Central memory CD8-positive, alpha-beta T cell (primary cell): ENCODE results near the gene SAP30BP.
A peak's percentile ranks its signal among the peaks of the same experiment; 100 is the strongest.

Experiments
- ATAC-seq: fragments of 150-1000 bp; cut with Tn5 transposase; replicated peaks from 2 replicates; pipeline ENCODE4 v1.10.0; 2022; ENCODE audit warnings: mild to moderate bottlenecking, moderate FRiP score, moderate number of reproducible peaks; ENCODE audit not compliant: poor library complexity, severe bottlenecking; ENCODE audit errors: extremely low read depth
- DNase-seq, 2 donors: peaks; one replicate each; pipeline ENCODE4 v3.0.0; 2021; ENCODE audit warnings: low spot score in 2 of 2
- H3K27ac Mint-ChIP-seq: one replicate; pipeline ENCODE4 v1.8.0; 2022; ENCODE audit warnings: low read depth, mild to moderate bottlenecking, moderate library complexity, mixed read lengths
- H3K27me3 Mint-ChIP-seq: one replicate; pipeline ENCODE4 v1.8.0; 2022; ENCODE audit warnings: mixed read lengths
- H3K36me3 Mint-ChIP-seq: one replicate; pipeline ENCODE4 v1.8.0; 2022; ENCODE audit warnings: mild to moderate bottlenecking, moderate library complexity, mixed read lengths; ENCODE audit not compliant: insufficient read depth
- H3K4me1 Mint-ChIP-seq: one replicate; pipeline ENCODE4 v1.8.0; 2022; ENCODE audit warnings: mixed read lengths
- H3K4me3 Mint-ChIP-seq: one replicate; pipeline ENCODE4 v1.8.0; 2022; ENCODE audit warnings: mild to moderate bottlenecking, moderate library complexity, mixed read lengths
- H3K9me3 Mint-ChIP-seq: one replicate; pipeline ENCODE4 v1.8.0; 2022; ENCODE audit warnings: mixed read lengths

SAP30BP gene

GRCh38 chr17:75645501-75645888 is 21.6 kb upstream of the SAP30BP start:
- Mint-ChIP-seq H3K36me3 (no peaks in the 10 kb centered on the region), H3K4me1 (no peaks in the 10 kb centered on the region), H3K27ac (no peak overlapping the region), H3K4me3 (no peak overlapping the region), H3K27me3 (no peaks in the 10 kb centered on the region), H3K9me3 (no peaks in the 10 kb centered on the region)
- DNase-seq (no peak), ATAC-seq (no peak)

DNA sequence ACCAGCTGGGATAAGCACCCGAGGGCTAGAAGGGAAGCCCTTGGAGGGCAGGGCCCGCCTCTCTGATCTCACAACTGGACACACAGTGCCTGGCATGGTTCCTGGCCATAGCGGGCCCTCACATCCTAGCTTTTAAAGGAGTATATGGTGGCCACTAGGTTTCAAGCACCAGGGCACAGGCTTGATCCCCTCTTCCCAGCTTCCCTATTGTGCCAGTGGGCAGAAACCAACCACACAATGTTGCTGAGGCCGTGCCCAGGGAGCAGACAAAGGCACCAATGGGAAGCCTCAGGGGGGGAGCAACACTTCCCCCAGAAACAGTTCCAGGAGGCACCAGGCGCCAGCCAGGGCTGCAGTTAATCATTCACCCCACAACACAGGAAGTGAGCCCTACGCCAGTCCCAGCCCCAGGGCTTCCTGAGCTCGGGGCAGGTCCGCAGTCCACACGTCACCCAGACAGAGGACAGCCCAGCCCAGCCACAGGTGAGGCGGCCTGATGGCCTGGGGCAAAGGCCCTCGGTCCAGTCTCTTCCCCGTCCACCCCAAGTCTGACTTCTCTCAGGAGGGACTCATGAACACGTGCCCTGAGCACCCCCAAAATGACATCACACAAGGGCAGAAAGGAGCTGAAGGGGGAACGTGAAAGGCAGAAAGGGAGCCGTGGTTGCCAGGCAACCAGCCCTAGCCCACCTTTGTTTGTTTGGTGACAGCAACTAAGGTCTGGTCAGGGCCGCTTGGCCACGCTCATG is 21.1 kb upstream of the SAP30BP start:
- Mint-ChIP-seq H3K4me1 (no peaks in the 10 kb centered on the region), H3K27ac (peak overlapping the region; percentile 19), H3K36me3 (no peaks in the 10 kb centered on the region), H3K27me3 (no peaks in the 10 kb centered on the region), H3K9me3 (no peaks in the 10 kb centered on the region), H3K4me3 (no peak overlapping the region)
- no peak for DNase-seq
- peak; percentile 56 for ATAC-seq

DNA sequence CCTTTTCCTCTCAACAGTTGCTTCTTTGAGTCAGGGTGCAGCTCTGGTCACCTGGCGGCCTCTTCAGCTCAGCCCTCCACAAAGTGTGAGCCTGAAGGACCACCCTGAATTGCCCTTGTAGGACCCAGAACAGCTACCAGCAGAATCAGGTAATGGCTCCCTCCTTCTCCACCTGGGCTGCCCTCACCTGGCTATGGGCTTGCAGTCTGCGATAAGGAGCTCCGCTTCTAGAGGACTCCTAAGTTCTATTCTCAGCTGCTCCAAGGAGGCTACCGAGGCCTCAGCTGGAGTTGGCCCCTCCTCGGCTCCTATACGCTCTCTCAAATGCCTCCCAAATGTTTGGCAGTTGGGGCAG is 20.5 kb upstream of the SAP30BP start:
- ATAC-seq = no peak
- no peaks in the 10 kb centered on the region for H3K27me3 Mint-ChIP-seq
- H3K36me3 Mint-ChIP-seq = no peaks in the 10 kb centered on the region
- H3K4me3 Mint-ChIP-seq = no peak overlapping the region
- no peaks in the 10 kb centered on the region for H3K4me1 Mint-ChIP-seq
- no peaks in the 10 kb centered on the region for H3K9me3 Mint-ChIP-seq
- H3K27ac Mint-ChIP-seq = peak overlapping the region; percentile 19
- DNase-seq = no peak

- no peak overlapping the region for H3K4me3 Mint-ChIP-seq
- H3K27me3 Mint-ChIP-seq = no peaks in the 10 kb centered on the region
- DNase-seq (no peak), ATAC-seq (no peak)
- no peak overlapping the region for H3K27ac Mint-ChIP-seq
- H3K9me3 Mint-ChIP-seq = no peaks in the 10 kb centered on the region
- peaks cover 2% of the 10 kb centered on the region for H3K36me3 Mint-ChIP-seq
- H3K4me1 Mint-ChIP-seq = no peaks in the 10 kb centered on the region
Measured at GRCh38 chr17:75647061-75647460, 20.1 kb upstream of the SAP30BP start.

DNA sequence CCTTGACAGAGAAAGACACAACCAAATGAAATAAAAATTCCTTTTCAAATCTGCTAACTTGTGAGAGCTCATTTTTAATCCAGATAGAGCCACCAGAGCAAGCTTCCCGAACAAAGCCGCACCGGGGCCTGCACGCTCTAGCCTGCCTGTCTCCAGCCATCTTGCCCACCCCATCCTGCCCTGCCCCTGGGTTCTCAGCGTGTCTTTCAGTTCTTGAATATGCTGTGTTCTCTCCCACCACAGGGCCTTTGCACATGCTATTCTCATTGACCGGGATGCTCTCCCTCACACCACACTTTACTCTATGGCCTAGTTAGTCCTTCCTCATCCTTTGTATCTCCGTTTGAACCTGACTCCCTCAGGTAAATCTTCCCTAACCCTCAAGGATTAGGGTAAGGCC is 19.2 kb upstream of the SAP30BP start:
- Mint-ChIP-seq H3K36me3 (peaks cover 2% of the 10 kb centered on the region), H3K4me3 (no peak overlapping the region), H3K27me3 (no peaks in the 10 kb centered on the region), H3K4me1 (peaks cover 4% of the 10 kb centered on the region), H3K9me3 (no peaks in the 10 kb centered on the region), H3K27ac (no peak overlapping the region)
- ATAC-seq (no peak), DNase-seq (no peak)

DNA sequence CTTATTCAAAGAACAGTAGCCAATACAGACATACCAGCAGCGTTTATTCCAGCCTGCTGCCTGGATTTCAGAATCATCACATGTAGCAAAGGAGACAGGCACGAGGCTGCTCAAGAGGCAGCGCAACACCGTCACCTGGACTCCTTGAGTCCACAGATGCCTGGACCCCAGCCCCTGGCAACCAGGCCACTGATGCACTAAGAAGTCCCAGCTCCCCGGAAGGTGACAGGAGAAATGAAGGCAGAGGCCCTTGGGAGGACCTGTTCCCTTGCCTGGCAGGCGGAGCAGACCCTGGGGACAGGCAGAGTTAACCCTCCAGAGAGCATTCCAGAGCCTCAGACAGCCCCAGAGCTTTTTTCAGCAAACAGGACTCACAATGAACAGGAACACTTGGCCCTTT is 17.5 kb upstream of the SAP30BP start:
- Mint-ChIP-seq H3K27ac (no peak overlapping the region), H3K27me3 (no peaks in the 10 kb centered on the region), H3K4me1 (peaks cover 5% of the 10 kb centered on the region), H3K36me3 (peaks cover 7% of the 10 kb centered on the region), H3K4me3 (no peak overlapping the region), H3K9me3 (no peaks in the 10 kb centered on the region)
- ATAC-seq (no peak), DNase-seq (no peak)

GRCh38 chr17:75650874-75651273 is 16.3 kb upstream of the SAP30BP start:
- no peak for DNase-seq
- no peaks in the 10 kb centered on the region for H3K9me3 Mint-ChIP-seq
- no peak overlapping the region for H3K27ac Mint-ChIP-seq
- no peak overlapping the region for H3K4me3 Mint-ChIP-seq
- H3K27me3 Mint-ChIP-seq = no peaks in the 10 kb centered on the region
- H3K36me3 Mint-ChIP-seq = peaks cover 7% of the 10 kb centered on the region
- peaks cover 5% of the 10 kb centered on the region for H3K4me1 Mint-ChIP-seq
- no peak for ATAC-seq

GRCh38 chr17:75652341-75652740 is 14.8 kb upstream of the SAP30BP start:
- Mint-ChIP-seq H3K9me3 (no peaks in the 10 kb centered on the region), H3K4me1 (peaks cover 5% of the 10 kb centered on the region), H3K27ac (no peak overlapping the region), H3K4me3 (no peak overlapping the region), H3K27me3 (no peaks in the 10 kb centered on the region), H3K36me3 (peaks cover 9% of the 10 kb centered on the region)
- ATAC-seq (no peak), DNase-seq (no peak)

GRCh38 chr17:75652934-75653549 is 14.1 kb upstream of the SAP30BP start:
- H3K4me1 Mint-ChIP-seq = peaks cover 5% of the 10 kb centered on the region
- no peaks in the 10 kb centered on the region for H3K27me3 Mint-ChIP-seq
- no peaks in the 10 kb centered on the region for H3K9me3 Mint-ChIP-seq
- DNase-seq = no peak
- H3K27ac Mint-ChIP-seq = no peak overlapping the region
- no peak overlapping the region for H3K4me3 Mint-ChIP-seq
- H3K36me3 Mint-ChIP-seq = peaks cover 10% of the 10 kb centered on the region
- peak; percentile 64 for ATAC-seq

GRCh38 chr17:75654176-75654575 is 13.0 kb upstream of the SAP30BP start:
- Mint-ChIP-seq H3K9me3 (no peaks in the 10 kb centered on the region), H3K4me3 (no peak overlapping the region), H3K4me1 (peaks cover 5% of the 10 kb centered on the region), H3K36me3 (peaks cover 12% of the 10 kb centered on the region), H3K27ac (no peak overlapping the region), H3K27me3 (no peaks in the 10 kb centered on the region)
- no peak for DNase-seq
- ATAC-seq = no peak

- H3K27me3 Mint-ChIP-seq = no peaks in the 10 kb centered on the region
- no peaks in the 10 kb centered on the region for H3K4me1 Mint-ChIP-seq
- DNase-seq (no peak), ATAC-seq (no peak)
- H3K9me3 Mint-ChIP-seq = no peaks in the 10 kb centered on the region
- H3K27ac Mint-ChIP-seq = no peak overlapping the region
- H3K36me3 Mint-ChIP-seq = peaks cover 10% of the 10 kb centered on the region
- H3K4me3 Mint-ChIP-seq = no peak overlapping the region
Measured at GRCh38 chr17:75658237-75658636, 8.9 kb upstream of the SAP30BP start.

DNA sequence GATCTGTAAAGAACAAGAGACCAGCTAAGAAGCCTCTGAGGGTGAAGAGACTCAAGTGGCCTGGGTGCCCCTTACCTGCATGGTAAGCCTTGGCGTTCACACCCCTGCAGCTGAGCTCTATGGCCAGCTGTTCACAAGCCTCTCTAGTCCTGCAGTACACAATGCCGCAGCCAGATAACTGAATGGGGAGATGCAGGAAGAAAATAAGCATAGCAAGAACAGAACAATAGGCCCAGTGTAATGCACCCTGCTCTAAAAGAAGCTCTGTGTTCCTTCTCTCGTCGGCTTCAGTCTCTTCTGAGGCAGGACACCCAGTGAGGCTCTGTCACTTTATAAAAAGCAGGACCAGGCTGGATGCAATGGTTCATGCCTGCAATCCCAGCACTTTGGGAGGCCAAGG is 5.6 kb upstream of the SAP30BP start:
- Mint-ChIP-seq H3K36me3 (peaks cover 11% of the 10 kb centered on the region), H3K27me3 (no peaks in the 10 kb centered on the region), H3K27ac (no peak overlapping the region), H3K4me1 (peaks cover 6% of the 10 kb centered on the region), H3K9me3 (no peaks in the 10 kb centered on the region), H3K4me3 (no peak overlapping the region)
- ATAC-seq = no peak
- DNase-seq = no peak

GRCh38 chr17:75662511-75662910 is 4.6 kb upstream of the SAP30BP start:
- H3K9me3 Mint-ChIP-seq = no peaks in the 10 kb centered on the region
- H3K27me3 Mint-ChIP-seq = no peaks in the 10 kb centered on the region
- H3K4me3 Mint-ChIP-seq = no peak overlapping the region
- no peak overlapping the region for H3K27ac Mint-ChIP-seq
- peaks cover 11% of the 10 kb centered on the region for H3K36me3 Mint-ChIP-seq
- ATAC-seq (no peak), DNase-seq (no peak)
- H3K4me1 Mint-ChIP-seq = peaks cover 6% of the 10 kb centered on the region
